ENCODE data around the gene COL28A1. TPM values are rescaled to one million over a fixed set of nuclear protein-coding genes. Genes with fewer than 3 reads are reported as not detected.
"Not testable (repeated sequence)": the region's sequence is repeated elsewhere in the genome, so short reads cannot be mapped to it uniquely, and the experiment has no call there.

The COL28A1 gene
- total RNA-seq, 4 donors from 2014 or later = 0.60 to 4.4 (median 4.1) TPM

GRCh38 chr7:7399707-7400106, 136.0 kb downstream of the COL28A1 start:
- intact Hi-C loops (cut with DNase I; ENCODE audit: low total_unique reads) = no loop called here
- in situ Hi-C loops (cut with MboI; ENCODE audit: low pct_ligation_motif_present in 1 of 4, low pct_unique_long_range_greater_than_20kb in 1 of 4, low sequenced_read_pairs in 3 of 4) = no loop called here

GRCh38 chr7:7395785-7396184, 139.9 kb downstream of the COL28A1 start:
- Histone ChIP-seq H3K4me3 (no peak overlapping the region), H3K27me3 (no peaks in the 10 kb centered on the region), H3K4me1 (no peaks in the 10 kb centered on the region), H3K36me3 (no peaks in the 10 kb centered on the region), H3K27ac (no peak overlapping the region), H3K9me3 (no peaks in the 10 kb centered on the region)
- no peak for DNase-seq
- TF ChIP-seq POLR2A (IDR thresholded peaks at IDR 0.05) = no peak
- TF ChIP-seq EP300 (IDR thresholded peaks at IDR 0.05; ENCODE audit: low read depth) = no peak
- no peak for TF ChIP-seq CTCF (IDR thresholded peaks at IDR 0.05)
- no peak for TF ChIP-seq POLR2AphosphoS5 (IDR thresholded peaks at IDR 0.05)
- in situ Hi-C loops (cut with MboI; ENCODE audit: low pct_ligation_motif_present in 1 of 4, low pct_unique_long_range_greater_than_20kb in 1 of 4, low sequenced_read_pairs in 3 of 4) (no loop called here), intact Hi-C loops (cut with DNase I; ENCODE audit: low total_unique reads) (no loop called here)
- WGBS, 2 donors (ENCODE audit: low coverage in 1 of 2) = 61 to 65% methylated on average over 4 of the region's 4 CpGs

More at GRCh38 chr7:7399707-7400106, 136.0 kb downstream of the COL28A1 start:
- H3K4me3 ChIP-seq = no peak overlapping the region
- no peaks in the 10 kb centered on the region for H3K9me3 ChIP-seq
- no peak for TF ChIP-seq POLR2A (IDR thresholded peaks at IDR 0.05)
- no peak for TF ChIP-seq EP300 (IDR thresholded peaks at IDR 0.05; ENCODE audit: low read depth)
- TF ChIP-seq CTCF (IDR thresholded peaks at IDR 0.05) = no peak
- TF ChIP-seq POLR2AphosphoS5 (IDR thresholded peaks at IDR 0.05) = no peak
- H3K36me3 ChIP-seq = no peaks in the 10 kb centered on the region
- WGBS, 2 donors (ENCODE audit: low coverage in 1 of 2) = 61 to 82% methylated on average over 2 of the region's 2 CpGs
- no peaks in the 10 kb centered on the region for H3K4me1 ChIP-seq
- H3K27me3 ChIP-seq = no peaks in the 10 kb centered on the region
- no peak overlapping the region for H3K27ac ChIP-seq
- DNase-seq = no peak

- H3K4me3 ChIP-seq; H3K4me1 ChIP-seq; in situ Hi-C loops (cut with MboI; ENCODE audit: low pct_ligation_motif_present in 1 of 4, low pct_unique_long_range_greater_than_20kb in 1 of 4, low sequenced_read_pairs in 3 of 4); intact Hi-C loops (cut with DNase I; ENCODE audit: low total_unique reads); DNase-seq; H3K27me3 ChIP-seq; H3K36me3 ChIP-seq; H3K27ac ChIP-seq; H3K9me3 ChIP-seq: not testable (repeated sequence)
- WGBS, 2 donors (ENCODE audit: low coverage in 1 of 2) = 88 to 93% methylated on average over 4 of the region's 4 CpGs
Observed at GRCh38 chr7:7388164-7388563, 147.5 kb downstream of the COL28A1 start.

- in situ Hi-C loops (cut with MboI; ENCODE audit: low pct_ligation_motif_present in 1 of 4, low pct_unique_long_range_greater_than_20kb in 1 of 4, low sequenced_read_pairs in 3 of 4) = no loop called here
- 76 to 79% methylated on average over 2 of the region's 2 CpGs for WGBS, 2 donors (ENCODE audit: low coverage in 1 of 2)
Observed at GRCh38 chr7:7385421-7385820, 150.3 kb downstream of the COL28A1 start.

More at GRCh38 chr7:7385421-7385820, 150.3 kb downstream of the COL28A1 start:
- Histone ChIP-seq H3K36me3 (no peaks in the 10 kb centered on the region), H3K4me3 (no peak overlapping the region), H3K27me3 (no peaks in the 10 kb centered on the region), H3K27ac (no peak overlapping the region), H3K4me1 (no peaks in the 10 kb centered on the region), H3K9me3 (no peaks in the 10 kb centered on the region)
- TF ChIP-seq CTCF (IDR thresholded peaks at IDR 0.05) (no peak), POLR2A (IDR thresholded peaks at IDR 0.05) (no peak), EP300 (IDR thresholded peaks at IDR 0.05; ENCODE audit: low read depth) (no peak), POLR2AphosphoS5 (IDR thresholded peaks at IDR 0.05) (no peak)
- no peak for DNase-seq
- intact Hi-C loops (cut with DNase I; ENCODE audit: low total_unique reads) = no loop called here
